GM19351 (cell line): ENCODE measurements around the gene MYZAP.

Source experiments
- ATAC-seq: cut with Tn5 transposase; IDR thresholded peaks from one replicate; pipeline ENCODE4 v1.9.1; 2021; ENCODE audit warnings: mild to moderate bottlenecking, moderate library complexity; ENCODE audit not compliant: unreplicated experiment

Gene MYZAP

GRCh38 chr15:57656434-57656833 lies 64.7 kb downstream of the MYZAP start:
- ATAC-seq: no peak

DNA sequence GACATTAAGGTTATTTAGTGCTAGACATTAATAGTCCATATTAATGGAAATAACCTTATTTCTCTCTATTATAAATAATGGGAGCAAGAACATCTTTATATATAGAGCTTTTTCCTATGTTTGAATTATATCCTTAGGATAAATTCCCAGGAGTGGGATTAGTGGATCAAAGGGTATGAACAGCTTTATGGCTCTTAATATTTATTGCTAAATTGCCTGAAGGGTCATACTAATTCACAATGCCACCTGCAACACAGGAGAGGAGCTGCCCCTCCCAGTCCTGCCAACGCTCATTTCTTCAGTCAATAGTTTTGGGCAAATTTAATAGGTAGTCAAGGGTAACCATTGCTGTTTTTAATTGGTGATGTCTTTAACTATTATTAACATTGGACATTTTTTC lies 65.9 kb downstream of the MYZAP start:
- ATAC-seq: no peak

DNA sequence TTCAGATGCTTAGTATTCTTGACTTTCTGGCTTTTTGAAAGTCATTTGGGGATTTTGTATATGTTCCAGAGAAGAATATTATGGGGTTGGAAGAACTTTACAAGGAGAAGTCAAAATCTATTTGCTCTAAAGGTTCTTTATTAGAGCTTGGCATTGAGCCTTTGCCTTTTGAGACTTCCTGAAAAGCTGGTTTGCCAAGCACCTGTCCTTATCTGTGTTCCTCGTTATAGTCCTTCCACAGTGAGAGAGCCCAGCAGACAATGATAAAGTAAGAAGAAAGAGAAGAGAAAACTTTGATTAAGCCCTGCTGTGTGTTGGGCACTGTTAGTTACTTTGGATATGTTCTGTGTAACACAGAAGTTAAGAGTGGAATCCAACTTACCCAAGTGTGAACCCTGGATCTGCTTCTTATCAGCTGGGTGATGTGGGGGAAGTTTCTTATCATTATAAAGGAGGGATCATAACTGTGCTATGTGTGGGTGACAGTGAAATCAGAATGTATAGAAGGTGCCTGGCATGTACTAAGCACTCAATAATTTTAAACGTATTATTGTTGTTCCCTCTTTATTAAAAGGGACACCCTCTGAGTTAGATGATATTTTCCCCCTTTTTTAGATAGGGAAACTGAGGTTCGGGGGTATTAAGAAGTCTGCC lies 70.5 kb downstream of the MYZAP start:
- no peak for ATAC-seq

- ATAC-seq: no peak
These were observed 71.1 kb downstream of the MYZAP start for GRCh38 chr15:57662802-57663201.

DNA sequence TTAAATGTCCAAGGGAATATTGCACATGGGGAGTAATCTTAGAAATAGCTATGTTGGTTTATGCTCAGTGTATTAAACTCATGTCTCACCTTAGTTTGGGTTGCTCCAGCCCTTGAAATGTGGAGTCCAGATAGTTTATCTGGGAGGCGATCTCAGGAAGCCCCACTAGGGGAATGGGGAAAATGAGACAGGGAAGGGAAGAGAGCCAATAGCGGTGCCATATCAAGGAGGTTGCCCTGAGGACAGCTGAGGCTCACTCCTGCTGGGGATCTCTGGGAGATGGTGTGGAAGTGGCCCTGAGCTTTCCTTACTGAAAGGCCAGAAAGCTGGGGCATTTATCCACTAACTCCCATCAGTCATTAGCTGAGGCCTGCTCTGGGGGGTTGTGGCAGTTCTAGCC lies 71.6 kb downstream of the MYZAP start:
- no peak for ATAC-seq

DNA sequence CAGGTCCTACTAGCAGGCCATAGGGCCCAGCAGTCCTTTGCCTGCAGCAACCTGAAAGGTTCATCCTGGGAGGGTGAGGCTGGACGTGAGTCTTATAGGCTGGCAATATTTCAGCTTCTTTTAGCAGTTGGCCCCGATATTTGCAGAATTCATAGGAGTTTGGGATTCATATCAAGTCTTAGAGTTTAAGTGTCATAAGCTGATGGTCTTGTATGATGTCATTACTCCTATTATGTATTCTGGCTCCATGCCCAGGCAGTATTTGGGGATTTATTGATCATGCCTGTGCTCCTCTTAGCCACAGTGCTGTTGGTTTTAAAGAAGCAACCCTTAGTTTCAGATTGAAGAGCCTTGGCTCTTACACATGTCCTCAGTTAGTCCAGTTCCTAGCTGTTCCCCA lies 73.5 kb downstream of the MYZAP start:
- no peak for ATAC-seq

- ATAC-seq: no peak
These were observed 74.2 kb downstream of the MYZAP start for GRCh38 chr15:57665939-57666338.

GRCh38 chr15:57667171-57667849 lies 75.6 kb downstream of the MYZAP start:
- no peak for ATAC-seq

GRCh38 chr15:57668016-57668415 lies 76.3 kb downstream of the MYZAP start:
- ATAC-seq: no peak

- no peak for ATAC-seq
These were observed 79.9 kb downstream of the MYZAP start for GRCh38 chr15:57671636-57672035.

DNA sequence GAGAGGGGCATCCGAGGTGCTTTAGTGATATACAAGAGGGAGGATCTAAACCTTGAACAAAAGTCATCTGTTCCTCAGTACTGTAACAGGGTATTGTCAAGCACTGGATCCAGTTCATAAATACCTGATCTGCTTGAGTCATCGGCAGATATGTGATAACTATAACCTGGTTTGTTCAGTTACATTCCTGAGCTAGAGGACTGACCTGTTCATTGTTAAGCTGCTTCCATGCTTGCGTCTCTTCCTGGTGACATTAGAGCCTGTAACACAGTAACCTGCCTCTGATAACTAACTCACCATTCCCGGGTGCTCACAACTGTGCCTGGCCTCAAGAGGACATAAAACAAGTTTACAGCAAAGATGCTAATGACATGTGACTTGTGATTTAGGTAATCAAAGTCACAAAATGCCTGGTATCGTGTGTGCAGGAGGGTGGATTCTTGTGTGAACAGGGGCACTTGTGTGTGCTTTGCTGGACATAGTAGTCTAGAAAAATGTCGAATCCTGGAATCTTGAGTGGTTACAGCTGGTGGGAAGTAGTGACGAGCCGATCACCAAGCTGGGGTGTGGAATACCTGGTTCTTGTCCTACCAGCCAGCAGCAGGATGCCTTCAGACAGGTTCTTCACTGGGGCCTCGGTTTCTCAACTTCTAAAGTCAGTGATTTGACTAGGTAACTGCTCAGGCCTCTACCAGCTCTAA lies 83.9 kb downstream of the MYZAP start:
- ATAC-seq: no peak

- ATAC-seq: no peak
These were observed 84.9 kb downstream of the MYZAP start for GRCh38 chr15:57676585-57676984.

- ATAC-seq: no peak
These were observed 85.5 kb downstream of the MYZAP start for GRCh38 chr15:57677204-57677603.

DNA sequence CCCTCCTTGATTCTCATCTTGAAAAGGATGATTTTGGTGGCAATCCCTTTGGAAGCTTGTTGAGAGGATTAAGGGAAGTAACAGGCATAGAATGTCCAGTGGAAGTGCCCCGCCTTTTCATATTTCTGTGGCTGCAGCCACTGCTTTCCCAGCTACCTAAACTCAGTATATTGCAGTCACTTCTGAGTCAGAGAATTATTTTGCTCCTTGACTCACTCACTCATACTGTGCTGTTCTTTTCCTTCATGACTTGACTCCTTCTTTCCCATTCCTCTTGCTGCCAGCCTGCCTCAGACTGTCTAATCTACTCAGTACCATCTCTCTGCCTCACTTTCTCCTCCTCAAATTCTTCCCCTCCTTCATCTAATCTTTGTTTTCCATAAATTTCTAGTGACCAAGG lies 88.3 kb downstream of the MYZAP start:
- ATAC-seq: no peak

- no peak for ATAC-seq
These were observed 89.3 kb downstream of the MYZAP start for GRCh38 chr15:57681011-57681410.

- ATAC-seq: no peak
These were observed 91.8 kb downstream of the MYZAP start for GRCh38 chr15:57683481-57683880.

DNA sequence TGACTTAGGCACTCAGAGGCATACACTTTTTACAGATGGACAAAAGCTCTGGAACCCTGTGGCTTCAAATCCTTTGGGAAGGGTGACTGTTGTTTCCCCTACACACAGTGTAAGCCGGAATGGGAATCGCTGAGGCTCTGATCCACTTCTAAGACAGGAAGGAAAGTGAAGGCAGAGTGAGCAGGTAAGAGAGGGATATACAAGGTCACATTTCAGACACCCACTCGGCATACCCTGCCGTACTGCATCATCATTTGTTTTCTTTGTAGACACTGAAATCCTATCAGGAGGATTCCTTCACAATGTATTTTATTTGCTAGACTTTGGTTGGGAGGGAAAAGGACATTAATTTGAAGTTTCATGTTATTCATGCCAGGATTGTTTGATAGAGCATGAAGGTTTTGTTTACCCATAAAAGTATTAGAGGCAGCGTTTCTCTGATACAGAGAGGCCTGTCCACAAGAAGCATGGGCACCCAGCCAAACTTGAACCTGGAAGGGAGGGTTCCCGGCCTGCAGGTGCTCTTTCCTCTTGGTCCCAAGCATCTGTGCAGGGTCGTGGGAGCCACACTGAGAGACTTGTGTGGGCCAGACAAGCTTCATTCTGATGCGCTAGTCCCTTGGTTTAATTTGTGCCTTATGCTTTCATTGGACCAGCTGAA lies 92.9 kb downstream of the MYZAP start:
- no peak for ATAC-seq

- no peak for ATAC-seq
These were observed 93.8 kb downstream of the MYZAP start for GRCh38 chr15:57685306-57686095.

DNA sequence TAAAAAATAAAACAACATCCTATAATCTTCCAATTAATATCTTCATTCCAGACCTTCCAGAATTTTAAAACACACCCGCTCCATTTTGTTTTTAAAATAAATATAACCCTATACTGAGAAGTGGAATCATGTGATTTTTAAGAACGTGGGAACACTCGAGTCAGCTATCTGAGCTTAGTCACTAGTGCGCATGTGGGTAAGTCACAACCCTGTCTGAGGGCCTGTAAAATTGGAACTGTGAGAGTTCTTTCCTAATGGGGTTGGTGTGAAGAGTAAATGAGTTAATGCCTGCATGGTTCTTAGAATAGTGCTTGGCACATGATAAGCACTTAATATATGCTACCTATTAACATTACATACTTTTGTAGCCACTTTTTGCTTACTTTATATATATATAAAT lies 95.0 kb downstream of the MYZAP start:
- no peak for ATAC-seq

DNA sequence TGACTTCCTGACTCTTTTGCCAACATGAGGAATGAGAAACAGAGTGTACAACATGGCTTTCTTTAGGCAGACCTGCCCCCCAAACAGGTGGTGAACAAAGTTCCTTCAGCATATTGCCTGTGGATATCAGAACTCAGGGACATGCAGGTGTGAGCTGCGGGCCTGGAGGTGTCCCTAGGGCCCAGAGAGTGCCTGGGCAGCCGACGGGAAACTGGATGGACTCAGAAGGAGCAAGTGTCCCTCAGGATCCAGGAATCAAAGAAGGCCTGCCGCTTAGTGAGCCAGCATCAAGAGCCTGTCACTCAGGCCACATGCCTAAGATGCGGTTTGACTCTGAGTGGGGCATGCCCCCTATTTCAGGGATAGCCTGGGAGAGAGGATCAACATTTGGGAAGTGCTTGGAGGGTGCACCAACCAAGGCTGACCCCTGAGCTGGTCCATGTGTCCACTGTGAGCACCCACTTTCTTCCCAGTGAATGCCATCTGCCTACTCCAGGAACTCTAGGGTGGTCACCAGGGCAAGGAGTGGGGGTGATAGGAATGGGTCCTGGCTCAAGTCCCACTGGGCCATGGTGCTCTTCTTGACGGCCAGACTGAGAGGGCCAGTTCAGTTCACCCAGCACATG lies 98.8 kb downstream of the MYZAP start:
- no peak for ATAC-seq
